HCT116 (cell line): Measurements from ENCODE around the gene ERMAP.

Experiments used
- ATF3 ChIP-seq: IDR thresholded peaks from 2 replicates; pipeline ENCODE4 v1.6.1; 2012
- CEBPB ChIP-seq: IDR thresholded peaks from 2 replicates; pipeline ENCODE4 v1.6.1; 2012; ENCODE audit warnings: low read depth
- CTCF ChIP-seq, 3 experiments: fragments of 200-600 bp in 1 of 3; sonication (generic) in 1 of 3; IDR thresholded peaks in 2 of 3; conservative IDR thresholded peaks in 1 of 3; 2 replicates each; pipeline ENCODE4 v1.5.1; 2012 to 2017; ENCODE audit warnings: low read depth in 2 of 3, low read length in 2 of 3, antibody characterized with exemption in 1 of 3, borderline replicate concordance in 1 of 3, control low read depth in 1 of 3, mild to moderate bottlenecking in 1 of 3, mixed read lengths in 1 of 3, mixed run types in 1 of 3, moderate library complexity in 1 of 3; ENCODE audit not compliant: insufficient read depth in 1 of 3
- EGR1 ChIP-seq: IDR thresholded peaks from 2 replicates; pipeline ENCODE4 v1.6.1; 2012; ENCODE audit warnings: low read depth
- EZH2 ChIP-seq: fragments of 200-600 bp; sonication (generic); IDR thresholded peaks from 2 replicates; pipeline ENCODE4 v1.6.1; 2017; ENCODE audit warnings: antibody characterized with exemption, mixed run types
- MAX ChIP-seq: IDR thresholded peaks from 2 replicates; pipeline ENCODE4 v1.6.1; 2012
- POLR2A ChIP-seq: IDR thresholded peaks from 2 replicates; pipeline ENCODE4 v1.7.0; 2011; ENCODE audit warnings: borderline replicate concordance; ENCODE audit not compliant: insufficient read depth, insufficient read length; ENCODE audit errors: extremely low read depth

- TF ChIP-seq CTCF (IDR thresholded peaks at IDR 0.05 in 2 of 3, conservative IDR thresholded peaks at IDR 0.05 in 1 of 3; ENCODE audit: borderline replicate concordance in 1 of 3, insufficient read depth in 1 of 3, low read depth in 2 of 3, low read length in 2 of 3) (no peak), EGR1 (no peak), POLR2A (no peak), CEBPB (no peak), ATF3 (no peak), MAX (no peak), EZH2 (no peak)
Measured at GRCh38 chr1:42851420-42851819, 34.5 kb downstream of the ERMAP start.
